ENCODE data around the gene ARHGAP31.
A peak's percentile ranks its signal among the peaks of the same experiment; 100 is the strongest.

The ARHGAP31 gene

DNA sequence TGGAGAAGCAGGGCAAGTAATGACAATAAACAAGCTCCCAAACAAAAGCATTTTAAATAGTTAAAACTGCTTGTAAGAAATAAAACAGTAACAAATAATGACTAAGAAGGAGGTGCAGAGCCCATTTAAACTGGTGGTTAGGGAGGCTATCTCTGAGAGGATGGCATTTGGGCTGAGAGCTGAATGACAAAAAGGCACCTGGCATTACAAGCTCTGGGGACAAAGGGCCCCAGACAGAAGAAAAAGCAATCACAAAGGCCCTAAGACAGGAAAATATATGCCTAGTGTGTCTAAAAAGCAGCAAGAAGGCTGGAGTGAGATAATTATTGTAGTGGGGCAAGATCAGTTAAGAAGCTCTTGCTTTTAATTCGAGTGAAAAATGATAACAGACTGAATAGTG is 159.6 kb downstream of the ARHGAP31 start:
- no peak for DNase-seq

DNA sequence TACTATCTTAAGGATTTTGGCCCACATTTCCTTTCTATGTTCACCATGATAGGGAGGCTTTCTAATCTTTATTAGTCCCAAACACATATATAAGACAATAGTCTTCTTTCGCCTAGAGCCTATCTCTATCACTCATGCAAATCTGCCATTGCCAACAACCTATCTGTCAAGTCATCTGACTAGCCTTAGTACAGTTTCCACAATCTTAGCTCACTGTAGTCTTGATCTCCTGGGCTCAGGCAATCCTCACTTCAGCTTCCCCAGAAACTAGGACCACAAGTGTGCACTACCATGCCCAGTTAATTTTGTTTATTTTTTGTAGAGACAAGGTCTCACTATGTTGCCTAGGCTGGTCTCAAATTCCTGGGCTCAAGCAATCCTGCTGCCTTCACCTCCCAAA is 162.3 kb downstream of the ARHGAP31 start:
- no peak for DNase-seq

DNA sequence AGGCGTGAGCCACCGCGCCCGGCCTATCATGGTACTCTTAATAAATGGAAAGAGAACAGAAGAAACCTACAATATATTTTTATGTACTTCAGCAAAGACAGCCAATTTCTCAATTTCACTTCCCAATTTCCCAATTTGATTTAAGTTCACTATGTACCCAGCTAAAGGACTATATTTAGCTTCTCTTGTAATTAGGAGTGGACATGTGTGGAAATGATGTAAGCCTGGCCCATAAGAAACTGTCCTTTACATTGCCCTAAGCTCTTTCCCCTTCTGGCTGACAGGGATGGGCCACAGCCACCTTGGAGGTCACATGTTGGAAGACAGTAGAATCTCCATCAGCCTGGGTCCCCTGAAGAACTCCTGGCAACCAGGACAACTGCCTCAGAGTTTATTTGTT is 163.1 kb downstream of the ARHGAP31 start:
- DNase-seq = no peak

DNA sequence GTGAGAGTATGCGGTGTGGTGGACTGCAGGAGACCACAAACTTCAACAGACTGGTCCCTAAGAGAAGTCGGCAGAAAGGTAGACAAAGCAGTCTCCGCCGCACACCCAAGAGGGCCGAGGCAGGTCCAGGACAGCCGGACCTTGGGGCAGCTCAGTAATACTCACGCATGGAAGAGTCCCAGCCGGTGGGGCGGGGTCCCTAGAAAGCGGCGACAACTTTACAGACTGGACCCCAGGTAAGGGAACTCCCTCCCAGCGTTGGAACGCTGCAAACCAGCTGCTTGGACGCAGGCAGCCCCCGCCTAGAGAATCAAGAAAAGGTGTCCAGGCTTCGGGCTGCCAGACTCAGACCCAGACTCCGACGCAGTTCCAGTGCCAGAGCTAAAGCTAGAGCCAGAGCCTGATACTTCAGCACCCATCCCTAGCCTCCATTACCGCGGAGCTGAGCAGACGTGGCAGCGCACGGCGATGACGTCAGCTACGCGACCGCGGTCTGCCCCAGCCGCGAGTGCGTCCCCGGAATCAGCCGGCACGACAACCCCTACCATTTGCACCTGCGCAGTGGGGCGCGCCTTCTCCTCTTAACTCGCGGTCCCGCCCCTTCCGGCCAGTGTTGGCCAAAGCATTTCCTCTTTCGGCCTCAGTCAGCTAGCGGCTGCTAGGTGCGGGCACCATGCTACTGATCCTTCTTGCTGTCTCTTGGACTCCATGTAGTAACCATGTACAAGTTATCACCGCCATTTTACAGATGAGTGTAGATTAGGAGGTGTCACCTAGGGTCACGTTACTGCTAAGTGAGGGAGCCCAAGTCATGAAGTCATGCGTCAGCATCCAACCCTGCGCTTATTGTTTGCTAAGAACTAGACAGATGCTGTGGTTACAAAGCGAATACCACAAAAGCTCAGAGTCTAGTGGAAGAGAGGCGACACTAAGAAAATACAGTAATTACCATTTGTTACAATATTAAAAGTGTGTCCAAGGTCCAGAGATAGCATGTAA is 169.3 kb downstream of the ARHGAP31 start, which contains the start of gene TMEM39A:
TSS of gene TMEM39A (minus strand) at position 445 of the 999 bp plus-strand sequence. CDS start 1,541 bp downstream, outside the sequence.
- peak; percentile 96 for DNase-seq

- DNase-seq = no peak
Measured at GRCh38 chr3:119468041-119468440, 173.9 kb downstream of the ARHGAP31 start.

DNA sequence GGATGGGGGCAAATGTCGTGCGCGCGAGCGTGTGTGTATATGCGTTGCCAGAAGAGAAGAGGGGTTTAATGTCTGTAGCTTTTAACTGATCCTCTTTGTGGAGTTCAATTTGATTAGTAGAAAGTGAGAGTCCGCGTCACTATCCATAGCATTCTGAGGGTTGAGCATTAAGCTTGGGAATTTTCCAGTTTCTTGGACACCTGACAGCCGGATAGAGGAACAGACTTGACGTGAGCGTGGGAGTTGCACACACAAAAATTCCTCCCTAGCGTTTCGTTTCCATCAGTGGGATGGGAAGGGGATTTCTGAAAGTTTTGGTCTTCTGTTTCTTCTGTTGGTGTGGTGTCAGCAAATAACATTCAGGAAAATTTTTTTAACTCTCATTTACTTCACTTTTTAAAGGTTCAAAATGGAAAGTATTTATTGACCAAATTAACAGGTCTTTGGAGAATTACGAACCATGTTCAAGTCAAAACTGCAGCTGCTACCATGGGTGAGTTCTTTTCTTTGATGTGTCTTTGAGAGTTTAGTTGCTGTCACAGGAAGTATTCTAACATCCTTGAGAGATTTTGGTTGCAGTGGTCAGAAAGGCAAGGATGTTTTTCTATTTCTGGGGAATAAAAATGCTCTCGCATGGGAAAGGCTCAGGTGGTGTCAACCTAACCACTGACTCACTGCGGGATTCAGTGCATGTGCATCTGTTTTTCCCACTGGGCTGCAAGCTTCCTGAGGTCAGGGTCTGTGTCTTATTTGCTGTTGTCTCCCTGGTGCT is 175.4 kb downstream of the ARHGAP31 start:
- DNase-seq = no peak

All from DMS153 (cell line).